Thoracic aorta (tissue), 2 donors: ENCODE measurements around the gene ABCC8. TPM values are rescaled to one million over a fixed set of nuclear protein-coding genes. Genes with fewer than 3 reads are reported as not detected.

Experiments used
- ATAC-seq: fragments of 150-250 bp; one replicate; pipeline ENCODE4 v1.8.0; 2017; ENCODE audit warnings: low read depth; ENCODE audit not compliant: insufficient number of reproducible peaks, low FRiP score
- DNase-seq: peaks from one replicate; pipeline ENCODE4 v3.0.0-alpha.2; 2020; ENCODE audit warnings: low spot score
- H3K27ac ChIP-seq, 2 donors: fragments of 200-600 bp; sonication (generic); 1 replicate in 1 of 2; 2 replicates in 1 of 2; pipeline ENCODE4 v1.5.1; 2016; ENCODE audit warnings: mild to moderate bottlenecking in 2 of 2, moderate library complexity in 2 of 2
- H3K27me3 ChIP-seq: fragments of 200-600 bp; sonication (generic); replicated peaks from 2 replicates; pipeline ENCODE4 v1.6.0; 2016; ENCODE audit warnings: mild to moderate bottlenecking; ENCODE audit not compliant: insufficient read depth
- H3K36me3 ChIP-seq: fragments of 200-600 bp; sonication (generic); one replicate; pipeline ENCODE4 v1.5.1; 2016
- H3K4me1 ChIP-seq, 2 donors: fragments of 200-600 bp; sonication (generic); 1 replicate in 1 of 2; 2 replicates in 1 of 2; pipeline versions ENCODE4 v1.5.1 to v1.6.0; 2016; ENCODE audit warnings: low read depth in 2 of 2, mild to moderate bottlenecking in 1 of 2; ENCODE audit not compliant: control insufficient read depth in 1 of 2
- H3K4me3 ChIP-seq: fragments of 200-600 bp; sonication (generic); 2 replicates; pipeline ENCODE4 v1.5.1; 2016; ENCODE audit warnings: mild to moderate bottlenecking
- H3K9me3 ChIP-seq: fragments of 200-600 bp; sonication (generic); 2 replicates; pipeline ENCODE4 v1.5.1; 2016
- total RNA-seq, 2 donors: library from RNA; depleted of rRNA; stranded (reverse); fragments of >200 nt; gene quantifications; one replicate each; pipeline versions ENCODE4 v1.1.0 to v1.2.3, GENCODE V29; 2016
- TF ChIP-seq, protein P1 (sequence below): fragments of 200-600 bp; sonication (generic); IDR thresholded peaks from one replicate; pipeline ENCODE4 v1.5.1; 2019; ENCODE audit warnings: antibody characterized with exemption

ABCC8 gene
- total RNA-seq, 2 donors from 2014 or later, result 0.42 to 13.9 TPM

- no peaks in the 10 kb centered on the region for H3K27me3 ChIP-seq
- no peak overlapping the region for H3K4me3 ChIP-seq
- TF ChIP-seq, protein P1, sequence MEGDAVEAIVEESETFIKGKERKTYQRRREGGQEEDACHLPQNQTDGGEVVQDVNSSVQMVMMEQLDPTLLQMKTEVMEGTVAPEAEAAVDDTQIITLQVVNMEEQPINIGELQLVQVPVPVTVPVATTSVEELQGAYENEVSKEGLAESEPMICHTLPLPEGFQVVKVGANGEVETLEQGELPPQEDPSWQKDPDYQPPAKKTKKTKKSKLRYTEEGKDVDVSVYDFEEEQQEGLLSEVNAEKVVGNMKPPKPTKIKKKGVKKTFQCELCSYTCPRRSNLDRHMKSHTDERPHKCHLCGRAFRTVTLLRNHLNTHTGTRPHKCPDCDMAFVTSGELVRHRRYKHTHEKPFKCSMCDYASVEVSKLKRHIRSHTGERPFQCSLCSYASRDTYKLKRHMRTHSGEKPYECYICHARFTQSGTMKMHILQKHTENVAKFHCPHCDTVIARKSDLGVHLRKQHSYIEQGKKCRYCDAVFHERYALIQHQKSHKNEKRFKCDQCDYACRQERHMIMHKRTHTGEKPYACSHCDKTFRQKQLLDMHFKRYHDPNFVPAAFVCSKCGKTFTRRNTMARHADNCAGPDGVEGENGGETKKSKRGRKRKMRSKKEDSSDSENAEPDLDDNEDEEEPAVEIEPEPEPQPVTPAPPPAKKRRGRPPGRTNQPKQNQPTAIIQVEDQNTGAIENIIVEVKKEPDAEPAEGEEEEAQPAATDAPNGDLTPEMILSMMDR, result no peak
- no peaks in the 10 kb centered on the region for H3K9me3 ChIP-seq
- H3K27ac ChIP-seq, result no peak overlapping the region
- H3K4me1 ChIP-seq, result no peaks in the 10 kb centered on the region
- no peak for DNase-seq
- no peaks in the 10 kb centered on the region for H3K36me3 ChIP-seq
- ATAC-seq, result no peak
Measured at GRCh38 chr11:17413414-17414316, 63.0 kb downstream of the ABCC8 start.

GRCh38 chr11:17412488-17413180, 64.0 kb downstream of the ABCC8 start:
- no peak overlapping the region for H3K27ac ChIP-seq
- H3K27me3 ChIP-seq, result no peaks in the 10 kb centered on the region
- TF ChIP-seq, protein P1, result no peak
- H3K4me1 ChIP-seq, result no peaks in the 10 kb centered on the region
- DNase-seq (no peak), ATAC-seq (no peak)
- no peaks in the 10 kb centered on the region for H3K9me3 ChIP-seq
- H3K36me3 ChIP-seq, result no peaks in the 10 kb centered on the region
- no peak overlapping the region for H3K4me3 ChIP-seq

DNA sequence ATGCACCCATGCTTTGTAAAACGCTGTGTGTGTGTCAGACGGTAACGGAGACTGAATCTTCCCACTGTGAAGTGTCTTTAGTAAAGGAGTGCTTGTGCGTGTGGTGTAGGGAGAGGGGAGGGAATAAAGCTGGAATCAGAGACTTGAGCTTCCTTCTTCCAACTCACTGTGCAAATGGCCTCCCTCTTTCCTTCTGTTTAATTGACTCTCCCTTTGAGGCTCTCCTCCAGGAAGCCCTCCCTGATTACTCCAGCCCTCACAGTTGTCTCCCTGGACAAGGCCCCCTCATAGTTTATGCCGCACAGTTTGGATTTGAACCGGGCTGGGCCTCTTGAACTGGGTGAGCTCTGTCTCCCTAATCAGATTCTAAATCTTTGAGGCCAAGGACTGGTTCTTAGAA, 65.2 kb downstream of the ABCC8 start:
- TF ChIP-seq, protein P1, result no peak
- no peaks in the 10 kb centered on the region for H3K36me3 ChIP-seq
- peaks cover 0 to 7% of the 10 kb centered on the region in 2 donors for H3K4me1 ChIP-seq
- no peak overlapping the region for H3K4me3 ChIP-seq
- no peak overlapping the region for H3K27ac ChIP-seq
- H3K9me3 ChIP-seq, result no peaks in the 10 kb centered on the region
- no peak for ATAC-seq
- DNase-seq, result no peak
- no peaks in the 10 kb centered on the region for H3K27me3 ChIP-seq

DNA sequence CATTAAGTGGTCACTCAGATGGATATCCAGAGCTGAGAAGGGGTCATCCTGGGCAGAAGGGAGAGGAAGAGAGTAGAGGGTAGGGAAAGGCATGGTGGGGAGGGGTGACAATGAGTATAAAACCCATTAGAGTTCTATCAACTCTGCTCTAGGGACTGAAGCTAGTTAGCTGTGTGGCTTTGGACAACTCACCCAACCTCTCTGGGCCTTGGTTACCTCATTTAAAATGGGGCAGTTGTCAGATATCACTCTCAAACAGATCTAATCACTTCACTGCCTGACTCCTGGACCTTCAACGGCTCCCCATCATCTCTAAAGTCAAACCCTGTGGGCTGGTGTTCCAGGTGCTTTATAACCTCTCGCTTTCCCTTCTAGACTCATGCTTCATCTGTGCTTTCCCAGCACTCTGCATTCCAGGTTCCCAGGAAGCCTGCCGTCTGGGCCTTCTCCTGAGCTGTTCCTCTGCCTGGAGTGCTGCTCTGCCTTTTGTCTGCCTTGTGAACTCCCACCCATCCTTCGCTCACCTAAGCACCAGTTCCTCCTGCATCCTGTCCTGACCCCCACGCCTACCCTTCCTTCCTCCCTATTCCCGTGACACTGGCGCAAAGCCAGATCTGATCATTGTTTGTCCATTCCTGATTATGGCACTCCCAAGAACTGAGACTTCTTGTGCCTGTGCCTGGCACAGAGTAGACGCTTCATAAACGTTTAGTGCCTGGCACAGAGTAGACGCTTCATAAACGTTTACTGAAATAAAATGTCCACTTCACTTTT, 65.9 kb downstream of the ABCC8 start:
- H3K27ac ChIP-seq, result no peak overlapping the region
- no peaks in the 10 kb centered on the region for H3K36me3 ChIP-seq
- peaks cover 5 to 13% of the 10 kb centered on the region in 2 donors for H3K4me1 ChIP-seq
- ATAC-seq (no peak), DNase-seq (no peak)
- TF ChIP-seq, protein P1, result no peak
- H3K9me3 ChIP-seq, result no peaks in the 10 kb centered on the region
- H3K27me3 ChIP-seq, result no peaks in the 10 kb centered on the region
- no peak overlapping the region for H3K4me3 ChIP-seq

DNA sequence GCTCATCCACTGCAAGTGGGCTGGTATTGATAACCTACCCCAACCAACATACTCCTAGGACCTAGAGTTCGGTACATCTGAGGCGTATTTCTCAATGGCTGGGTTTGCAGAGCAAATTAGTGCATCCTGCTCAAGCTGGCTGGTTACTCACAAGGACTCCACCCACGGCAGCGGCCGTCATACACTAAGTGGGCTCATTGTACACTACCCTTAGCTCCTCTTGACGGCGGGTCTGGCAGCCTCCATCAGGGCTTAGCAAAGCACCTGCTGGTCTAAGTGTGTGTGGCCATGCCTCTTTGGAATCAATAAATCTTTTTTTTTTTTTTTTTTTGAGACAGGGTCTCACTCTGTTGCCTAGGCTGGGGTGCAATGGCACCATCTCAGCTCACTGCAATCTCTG, 68.0 kb downstream of the ABCC8 start:
- no peak overlapping the region for H3K27ac ChIP-seq
- H3K27me3 ChIP-seq, result no peaks in the 10 kb centered on the region
- no peak overlapping the region for H3K4me3 ChIP-seq
- H3K4me1 ChIP-seq, result peaks cover 10 to 21% of the 10 kb centered on the region in 2 donors
- no peaks in the 10 kb centered on the region for H3K36me3 ChIP-seq
- TF ChIP-seq, protein P1, result no peak
- no peak for DNase-seq
- no peaks in the 10 kb centered on the region for H3K9me3 ChIP-seq
- no peak for ATAC-seq
